HG03442 (cell line): Measurements from ENCODE around the gene PRR22.
A peak's percentile ranks its signal among the peaks of the same experiment; 100 is the strongest.
"Not testable (repeated sequence)": the region's sequence is repeated elsewhere in the genome, so short reads cannot be mapped to it uniquely, and the experiment has no call there.

Source experiments
- ATAC-seq: cut with Tn5 transposase; IDR thresholded peaks from one replicate; pipeline ENCODE4 v1.9.1; 2021; ENCODE audit warnings: mild to moderate bottlenecking, moderate library complexity; ENCODE audit not compliant: unreplicated experiment

Gene PRR22

GRCh38 chr19:5792224-5792623 lies 7.7 kb upstream of the PRR22 start:
- ATAC-seq = no peak

DNA sequence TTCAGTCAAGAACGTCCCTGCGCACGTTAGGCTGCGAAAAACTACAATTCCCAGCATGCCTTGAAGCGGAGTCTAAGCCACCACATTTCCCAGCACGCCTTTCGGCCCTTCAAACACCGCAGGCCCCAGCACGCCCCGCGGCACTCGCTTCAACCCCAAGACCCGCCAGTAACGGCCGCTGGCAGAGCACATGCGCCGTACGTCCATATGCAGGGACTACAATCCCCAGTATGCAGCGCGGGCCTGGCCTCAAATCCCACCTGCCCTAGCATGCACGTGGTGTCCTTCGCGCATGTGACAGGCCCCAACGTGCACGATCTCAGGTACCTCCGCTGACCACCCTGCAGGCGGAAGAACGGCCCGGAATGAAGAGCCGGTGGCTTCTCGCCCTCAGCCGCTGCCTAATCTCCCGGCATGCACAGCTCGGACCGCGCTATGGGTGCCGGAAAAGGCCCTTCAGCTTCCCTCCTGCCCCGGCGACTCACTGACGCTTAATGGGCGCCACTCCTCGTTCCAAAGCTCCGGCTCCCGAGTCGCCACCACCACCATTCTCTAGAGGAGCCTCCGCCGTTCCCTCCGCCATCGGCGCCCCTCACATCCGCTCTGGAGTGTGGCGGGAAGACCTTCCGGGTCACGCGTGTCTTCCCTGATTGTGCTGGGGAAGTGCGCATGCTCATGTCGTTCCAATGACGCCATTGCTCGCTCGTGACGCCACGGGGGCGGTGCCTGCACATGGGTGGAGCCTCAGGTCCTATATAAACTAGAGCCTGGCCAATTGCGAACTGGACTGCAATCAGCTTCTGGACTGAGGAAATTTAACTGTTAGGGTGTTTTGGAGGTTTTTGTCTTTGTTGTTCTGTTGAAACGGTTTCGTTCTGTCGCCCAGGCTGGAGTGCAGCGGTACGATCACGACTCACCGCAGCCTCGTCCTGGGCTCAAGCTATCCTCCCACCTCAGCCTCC lies 6.3 kb upstream of the PRR22 start, which contains the start of gene DUS3L:
DUS3L (minus strand) TSS at position 605 of the 962 bp plus-strand sequence; CDS start at position 583, 22 bp downstream.
- ATAC-seq = peak; percentile 85

DNA sequence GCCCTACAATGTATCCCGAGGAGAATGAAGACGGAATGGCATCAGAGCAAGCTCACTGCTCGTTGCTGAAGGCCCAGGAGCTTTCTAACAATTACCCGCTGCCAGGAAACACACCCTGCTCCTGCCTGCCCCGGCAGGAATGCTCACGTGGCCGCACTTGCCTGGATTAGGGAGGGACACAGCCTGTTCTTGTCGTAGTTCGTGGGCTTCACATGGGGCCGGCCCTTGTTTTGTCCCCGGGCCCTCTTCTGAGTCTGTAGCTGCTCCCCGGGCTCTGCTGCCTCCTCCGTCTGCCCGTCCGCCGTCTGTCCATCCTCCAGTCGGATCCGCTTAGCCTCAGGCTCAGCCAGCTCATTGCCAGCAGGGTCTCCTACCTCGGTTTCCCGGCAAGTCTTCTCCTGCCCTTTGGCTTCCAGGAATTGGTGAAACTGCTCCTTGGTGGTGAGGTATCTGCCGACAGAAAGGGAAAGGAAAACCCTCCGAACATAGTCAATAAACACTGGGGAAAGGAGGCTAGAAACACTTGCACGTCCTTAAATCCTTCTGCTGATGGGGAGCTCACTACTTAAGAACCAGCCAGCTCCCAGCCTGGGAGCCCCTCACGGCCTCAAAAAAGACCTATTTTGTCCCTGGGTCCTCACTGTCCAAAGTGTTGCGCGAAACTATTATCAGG lies 5.5 kb upstream of the PRR22 start:
- no peak for ATAC-seq

DNA sequence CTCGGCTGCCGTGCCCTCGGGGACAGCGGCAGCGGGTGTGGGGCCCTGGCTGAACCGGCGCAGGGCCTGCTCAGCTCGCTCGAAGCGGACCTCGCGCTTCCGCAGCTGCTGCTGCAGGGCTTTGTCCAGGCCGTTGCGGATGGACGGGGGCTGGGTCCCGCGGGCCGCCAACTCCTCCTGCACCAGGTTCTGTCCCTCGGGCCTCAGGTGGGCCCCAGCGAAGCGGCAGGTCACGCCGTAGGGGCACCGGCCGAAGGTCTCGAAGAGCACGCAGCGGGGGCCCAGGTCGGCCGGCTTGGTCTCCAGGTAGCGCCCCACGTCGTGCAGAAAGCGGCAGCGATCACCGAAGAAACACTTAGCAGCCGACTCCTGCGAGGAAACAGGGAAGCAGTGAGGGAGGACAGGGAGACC lies 4.8 kb upstream of the PRR22 start:
- no peak for ATAC-seq

DNA sequence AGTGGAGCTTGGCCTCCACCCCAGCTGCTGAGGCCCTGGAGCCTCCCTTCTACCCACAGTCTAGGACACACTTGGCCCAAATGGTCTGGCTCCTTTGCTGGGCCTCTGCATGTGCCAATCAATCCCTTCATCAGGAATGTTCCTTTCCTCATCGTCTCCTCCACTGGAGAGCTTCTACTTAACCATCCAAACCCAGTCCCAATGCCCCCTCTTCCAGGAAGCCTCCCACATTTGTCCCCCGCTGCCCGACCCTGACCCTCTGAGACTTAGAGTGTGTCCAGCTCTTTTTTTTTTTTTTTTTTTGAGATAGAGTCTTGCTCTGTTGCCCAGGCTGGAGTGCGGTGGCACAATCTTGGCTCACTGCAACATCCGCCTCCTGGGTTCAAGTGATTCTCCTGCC lies 3.9 kb upstream of the PRR22 start:
- ATAC-seq = no peak

DNA sequence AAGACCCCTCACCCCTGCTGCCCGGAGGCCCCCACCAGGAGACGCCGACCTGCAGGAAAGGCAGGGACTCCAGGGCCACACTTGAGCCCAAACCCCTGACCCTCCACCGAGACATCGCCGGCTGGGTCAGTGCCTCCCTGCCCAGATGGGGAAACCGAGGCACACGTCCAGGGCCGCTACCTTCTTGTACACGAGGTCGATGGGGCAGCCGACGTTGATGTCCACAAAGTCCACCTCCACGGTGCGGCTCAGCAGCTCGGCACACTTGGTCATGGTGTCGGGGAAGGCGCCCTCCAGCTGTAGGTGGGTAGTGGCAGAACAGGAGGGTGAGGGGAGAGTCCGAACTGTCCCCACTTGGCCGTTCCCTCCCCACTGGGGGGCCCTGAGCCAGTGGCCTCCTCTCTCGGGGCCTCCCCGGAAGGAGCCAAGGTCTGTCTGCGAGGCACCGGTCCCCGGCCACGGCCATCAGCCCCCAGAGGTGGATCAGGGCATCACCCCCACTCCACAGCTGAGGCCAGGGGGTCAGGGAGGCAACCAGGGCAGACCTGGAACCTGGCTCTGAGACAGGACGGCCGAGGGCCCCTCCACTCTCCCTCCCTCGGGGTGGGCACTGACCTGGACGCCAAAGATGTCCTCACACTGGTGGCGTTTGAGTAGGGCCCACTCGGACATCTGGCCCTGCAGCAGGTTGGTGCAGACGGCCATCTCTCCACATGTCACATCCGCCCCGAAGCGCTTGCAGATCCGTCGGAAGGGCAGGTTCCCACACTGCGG lies 3.0 kb upstream of the PRR22 start:
- no peak for ATAC-seq

- no peak for ATAC-seq
Measured at GRCh38 chr19:5786593-5787408, 2.3 kb upstream of the PRR22 start.

GRCh38 chr19:5785423-5785822 lies 877 bp upstream of the PRR22 start:
- no peak for ATAC-seq

GRCh38 chr19:5782945-5783919 lies 1.3 kb downstream of the PRR22 start:
- no peak for ATAC-seq

DNA sequence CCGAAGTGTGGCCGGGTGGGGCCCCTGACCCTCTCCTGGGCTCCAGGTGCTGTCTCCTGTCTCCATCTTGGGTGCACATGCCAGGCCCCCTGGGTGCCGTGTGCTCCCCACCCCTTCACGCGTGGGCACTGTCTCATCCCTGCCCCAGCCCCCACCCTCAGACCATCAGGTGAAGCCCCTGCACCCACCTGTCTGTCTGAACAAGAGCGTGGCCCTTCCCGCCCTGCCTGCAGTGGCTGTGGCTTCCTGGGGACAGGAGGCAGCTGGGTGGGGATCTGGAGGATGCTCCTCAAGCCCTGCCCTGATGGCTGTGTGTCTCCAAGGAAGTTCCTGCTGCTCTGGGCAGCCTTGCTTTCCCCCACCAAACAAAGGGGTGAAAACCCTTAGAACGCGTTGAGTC lies 2.2 kb downstream of the PRR22 start:
- ATAC-seq = no peak

- ATAC-seq = not testable (repeated sequence)
Measured at GRCh38 chr19:5780916-5781315, 3.6 kb downstream of the PRR22 start.

DNA sequence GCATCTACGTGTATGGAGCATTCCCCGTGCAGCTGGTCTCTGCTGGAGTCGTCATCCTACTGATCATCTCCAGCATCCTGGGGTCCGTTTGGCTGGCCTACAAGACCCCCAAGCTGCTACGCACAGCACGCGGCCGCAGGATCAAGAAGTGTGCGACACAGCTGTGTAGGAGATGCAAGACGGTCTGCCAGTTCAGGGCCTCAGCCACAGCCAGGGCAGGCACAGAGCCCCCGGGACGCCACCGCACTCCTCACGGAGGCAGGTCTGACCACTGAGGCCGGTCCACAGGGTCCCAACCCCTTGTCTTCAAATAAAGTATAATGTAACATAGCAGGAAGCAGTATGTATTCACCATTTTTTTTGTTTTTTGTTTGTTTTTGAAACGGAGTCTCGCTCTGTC lies 6.1 kb downstream of the PRR22 start:
- no peak for ATAC-seq

- no peak for ATAC-seq
Measured at GRCh38 chr19:5775668-5776309, 8.8 kb downstream of the PRR22 start.

GRCh38 chr19:5774921-5775320 lies 9.6 kb downstream of the PRR22 start:
- ATAC-seq = no peak

GRCh38 chr19:5773276-5773675 lies 11.3 kb downstream of the PRR22 start:
- no peak for ATAC-seq

DNA sequence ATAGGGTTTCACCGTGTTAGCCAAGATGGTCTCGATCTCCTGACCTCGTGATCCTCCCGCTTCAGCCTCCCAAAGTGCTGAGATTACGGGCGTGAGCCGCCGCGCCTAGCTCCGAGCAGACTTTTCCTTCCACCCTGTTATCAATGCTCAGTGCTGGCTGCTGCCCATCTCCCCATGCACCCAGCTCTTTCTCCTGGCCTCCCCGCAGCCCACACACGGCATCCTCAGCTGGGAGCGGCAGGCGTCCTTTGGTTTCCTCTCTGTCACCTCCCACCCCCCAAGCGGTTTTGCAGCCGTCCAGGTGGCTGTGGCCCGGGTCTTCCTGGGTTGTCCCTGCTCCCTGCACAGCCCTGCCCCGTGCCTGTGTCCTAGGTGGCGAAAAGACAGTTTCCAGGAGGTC lies 12.1 kb downstream of the PRR22 start:
- no peak for ATAC-seq

DNA sequence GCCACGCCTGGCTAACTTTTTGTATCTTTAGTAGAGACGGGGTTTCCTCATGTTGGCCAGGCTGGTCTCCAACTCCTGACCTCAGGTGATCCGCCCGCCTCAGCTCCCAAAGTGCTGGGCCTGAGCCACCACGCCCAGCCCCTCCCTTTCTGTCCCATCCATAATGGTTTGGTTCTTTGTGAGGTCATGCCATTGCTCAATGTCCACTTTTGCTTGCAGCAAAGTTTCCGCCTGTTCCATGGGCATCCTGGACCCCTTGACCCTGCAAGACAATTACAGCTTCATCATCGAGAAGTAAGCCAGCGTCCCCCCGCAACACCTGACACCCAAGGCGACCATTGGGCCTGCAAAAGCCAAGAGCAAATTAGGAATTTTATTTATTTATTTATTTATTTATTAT lies 16.6 kb downstream of the PRR22 start:
- no peak for ATAC-seq

DNA sequence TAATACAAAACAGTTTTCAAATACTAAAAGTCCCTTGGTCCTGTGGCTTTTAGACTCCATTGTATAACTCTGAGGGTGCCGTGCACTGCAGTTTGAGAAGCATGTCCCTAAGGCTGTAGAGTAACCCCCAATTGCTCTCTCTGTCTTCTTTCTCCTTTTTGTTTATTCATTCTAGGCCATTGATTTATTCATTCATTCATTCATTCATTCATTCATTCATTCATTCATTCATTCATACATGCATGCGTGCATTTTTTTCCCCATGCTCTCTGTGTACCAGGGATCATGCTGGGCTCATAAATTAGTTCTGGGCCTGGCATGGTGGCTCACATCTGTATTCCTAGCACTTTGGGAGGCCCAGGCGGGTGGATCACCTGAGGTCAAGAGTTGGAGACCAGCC lies 19.3 kb downstream of the PRR22 start:
- no peak for ATAC-seq
